Activated CD4-positive, alpha-beta T cell treated with anti-CD3 and anti-CD28 coated beads for 24 hours (primary cell): Measurements from ENCODE around the gene TLE3.

Experiments
- DNase-seq, 2 donors: peaks; one replicate each; pipeline ENCODE4 v3.0.0-alpha.2; 2020; ENCODE audit warnings: low read depth in 2 of 2

TLE3 gene

DNA sequence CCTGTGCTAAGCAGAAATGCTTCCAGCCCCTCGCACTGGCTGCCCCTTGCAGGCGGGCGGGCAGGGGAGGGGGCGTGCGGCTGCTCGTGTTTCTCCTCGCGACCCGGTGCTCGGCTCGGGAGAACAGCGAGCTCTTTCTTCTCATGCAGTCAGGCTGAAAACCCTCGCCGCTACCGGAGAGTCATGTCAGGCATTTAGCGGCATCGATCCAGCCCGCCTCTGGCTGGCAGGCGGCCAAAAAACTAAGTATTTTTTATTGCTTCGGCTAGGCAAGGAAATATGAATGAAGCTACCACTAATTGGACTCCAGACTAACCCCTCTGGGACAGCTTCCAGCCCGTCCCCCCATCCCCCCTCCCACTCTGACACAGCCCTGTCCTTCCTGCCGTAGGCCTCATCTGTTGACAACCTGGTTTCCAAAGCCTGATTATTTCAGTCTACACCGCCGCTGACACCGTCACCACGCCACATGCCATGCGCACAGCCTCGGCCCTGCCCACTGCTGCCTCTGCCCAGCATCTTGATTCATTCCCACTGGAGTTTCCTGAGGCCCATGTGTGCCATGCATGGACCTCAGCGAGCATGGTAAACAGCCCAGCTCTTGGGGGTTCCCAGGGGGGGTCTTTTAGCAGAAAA lies 35.3 kb downstream of the TLE3 start:
- no peak for DNase-seq

DNA sequence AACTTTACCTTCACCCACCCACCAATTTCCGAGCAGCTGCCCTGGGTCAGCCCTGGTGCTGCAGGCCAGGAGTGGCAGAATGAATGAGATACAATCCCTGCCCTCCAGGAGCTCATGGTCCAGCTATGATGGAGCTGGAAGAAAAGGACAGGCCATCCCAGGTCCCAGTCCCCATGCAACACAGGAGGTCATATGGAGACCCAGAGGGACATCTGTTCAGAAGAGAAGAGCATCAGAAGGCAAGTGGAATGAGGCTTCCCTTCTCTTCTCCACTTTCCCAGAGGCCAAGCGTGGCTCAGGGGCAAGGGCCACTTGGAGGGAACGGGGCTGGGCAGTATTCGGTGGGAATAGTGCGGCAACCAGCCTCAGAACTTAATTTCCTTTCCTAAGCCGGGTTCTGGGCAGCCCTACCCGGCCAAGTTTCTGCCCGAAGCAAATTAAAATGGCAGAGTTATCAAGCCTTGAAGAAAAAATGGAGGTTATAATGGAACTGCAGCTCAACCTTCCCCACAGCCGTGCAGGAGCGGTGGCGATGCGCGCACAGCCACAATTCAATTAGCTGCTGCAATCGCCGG lies 35.9 kb downstream of the TLE3 start:
- DNase-seq, result no peak

- DNase-seq, result no peak
Measured at GRCh38 chr15:70060993-70061305, 36.8 kb downstream of the TLE3 start.

DNA sequence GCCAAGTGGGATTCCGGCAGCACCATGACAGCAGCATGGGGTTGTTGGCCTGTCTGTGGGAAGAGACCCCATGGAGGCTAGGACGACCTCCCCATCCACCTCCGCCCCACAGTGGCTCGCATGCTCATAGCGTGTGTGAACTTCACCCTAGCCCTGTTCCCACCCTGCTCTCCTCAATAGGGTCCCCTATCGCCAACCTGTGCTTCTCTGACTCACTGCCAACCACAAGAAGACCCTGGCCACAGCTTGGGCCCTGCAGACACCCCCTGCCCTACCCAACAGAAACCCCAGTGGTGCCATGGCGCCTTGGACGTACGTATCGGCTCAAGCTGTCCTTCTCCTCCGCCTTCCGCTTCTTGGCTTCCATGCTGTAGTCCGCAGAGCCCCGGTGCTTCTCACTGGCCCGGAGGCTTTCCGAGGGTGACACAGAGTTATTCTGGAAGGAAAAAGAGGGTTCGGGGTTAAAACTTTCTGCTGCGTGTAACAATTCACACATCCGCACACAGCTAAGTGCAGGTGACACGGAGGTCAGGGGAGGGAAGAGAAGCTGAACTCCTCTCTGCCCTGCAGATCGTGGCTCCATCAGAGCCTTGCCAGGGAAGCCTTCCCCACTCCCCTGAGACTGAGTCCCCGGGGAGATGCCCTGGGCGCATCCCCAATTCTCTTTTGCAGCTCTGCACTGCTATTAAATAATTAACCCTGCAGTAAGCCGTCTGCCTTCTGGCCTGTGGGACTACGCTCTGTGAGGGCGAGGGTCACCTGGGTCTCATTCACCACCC lies 37.3 kb downstream of the TLE3 start:
- no peak for DNase-seq

DNA sequence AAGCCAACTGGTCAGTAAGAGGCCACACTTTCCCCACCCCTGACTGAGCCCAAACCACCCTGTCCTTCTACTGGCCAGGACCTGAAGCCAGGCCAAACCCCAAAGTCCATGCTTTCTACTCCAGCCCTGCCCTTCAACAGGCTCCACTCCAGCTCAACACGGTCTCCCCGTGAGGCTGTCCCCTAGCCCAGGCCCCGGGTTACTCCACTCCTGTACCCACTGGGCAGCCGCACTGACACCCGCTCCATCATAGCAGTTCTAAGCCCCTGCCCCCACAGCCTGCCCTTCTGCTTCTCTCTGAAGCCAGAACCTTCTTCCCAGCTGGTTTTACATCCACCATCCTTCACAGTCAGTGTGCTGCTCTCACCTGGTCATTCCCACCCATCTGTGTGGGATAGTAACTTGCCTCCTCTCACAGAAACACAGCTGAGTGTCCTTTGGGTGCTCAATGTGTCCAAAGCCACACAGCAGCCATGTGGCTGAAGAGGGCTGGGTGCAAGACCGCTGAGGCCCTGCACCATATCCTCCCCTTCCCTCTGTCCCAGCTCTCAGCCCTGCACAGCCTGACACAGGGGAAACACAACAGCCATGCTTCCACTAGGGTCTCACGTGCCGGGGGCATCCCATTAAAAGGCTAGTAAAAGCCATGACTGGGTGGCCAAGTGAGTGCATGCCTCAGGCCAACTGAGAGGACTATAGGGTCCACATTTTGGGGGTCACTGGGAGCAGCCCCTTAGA lies 38.1 kb downstream of the TLE3 start:
- DNase-seq, result no peak

DNA sequence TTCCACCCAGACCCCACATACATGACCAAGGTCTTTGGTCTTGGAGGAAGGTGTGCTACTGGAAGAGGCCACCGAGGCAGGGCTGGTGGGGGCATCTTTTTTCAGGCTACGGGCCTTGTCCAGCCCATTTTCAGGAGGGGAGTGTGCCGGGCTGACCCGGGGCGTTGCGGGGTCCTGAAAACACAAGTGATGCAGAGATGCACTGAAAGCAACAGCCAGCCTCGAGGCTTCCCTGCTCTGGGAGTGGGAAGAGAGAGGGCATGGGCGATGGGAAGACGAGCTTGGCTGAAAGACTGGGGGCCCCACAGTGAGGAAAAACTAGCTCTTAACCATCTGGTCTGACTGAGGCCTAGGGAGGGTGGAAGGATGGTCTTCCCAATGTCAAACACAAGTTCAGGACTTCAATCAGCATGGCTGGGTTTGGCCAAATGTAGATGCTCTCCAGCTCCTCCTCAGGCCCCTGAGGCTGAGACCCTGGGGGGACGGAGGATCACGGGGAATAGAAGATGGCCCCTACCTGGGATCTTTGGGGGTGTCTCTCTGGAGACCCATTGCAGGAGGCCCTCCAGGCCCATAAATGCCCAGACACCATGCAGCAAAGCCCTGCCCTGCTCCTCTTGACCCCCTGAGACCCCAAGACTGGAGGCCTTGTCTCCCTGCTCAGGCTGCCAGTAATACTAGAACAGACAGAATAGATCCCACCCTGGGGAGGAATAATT lies 38.9 kb downstream of the TLE3 start:
- no peak for DNase-seq

- DNase-seq, result no peak
Measured at GRCh38 chr15:70057931-70058641, 39.6 kb downstream of the TLE3 start.

DNA sequence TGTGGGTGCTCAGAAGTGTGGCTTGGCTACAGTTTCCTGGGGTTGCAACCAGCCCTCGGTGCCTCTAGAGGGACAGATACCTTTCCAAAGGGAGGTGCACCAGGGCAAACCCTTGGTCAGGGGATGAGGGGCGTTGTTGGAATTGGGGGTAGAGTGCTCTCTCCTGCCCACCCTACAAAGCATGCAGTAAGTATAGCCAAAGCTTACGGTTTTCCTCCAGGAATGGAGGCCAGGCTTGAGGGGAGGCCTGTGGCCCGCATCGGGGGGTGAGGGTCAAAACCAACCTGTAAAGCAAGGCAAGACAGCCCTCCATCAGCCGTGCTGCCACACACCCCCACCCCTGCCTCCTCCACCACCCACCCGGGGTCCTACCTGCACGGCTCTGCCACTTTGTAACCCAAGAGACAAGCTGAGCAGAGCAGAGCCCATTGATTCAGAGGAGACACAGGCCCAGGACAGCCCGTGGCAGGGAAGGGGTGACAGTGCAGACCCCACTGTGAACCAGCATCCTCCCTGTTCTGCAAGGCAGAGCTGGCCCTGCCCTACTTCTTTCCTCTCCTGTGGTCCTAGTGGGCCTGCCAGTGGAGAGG lies 41.5 kb downstream of the TLE3 start:
- DNase-seq, result no peak

- no peak for DNase-seq
Measured at GRCh38 chr15:70055601-70056051, 42.1 kb downstream of the TLE3 start.

- DNase-seq, result no peak
Measured at GRCh38 chr15:70054884-70055387, 42.8 kb downstream of the TLE3 start.

- DNase-seq, result no peak
Measured at GRCh38 chr15:70054366-70054765, 43.4 kb downstream of the TLE3 start.

GRCh38 chr15:70053716-70054229 lies 43.9 kb downstream of the TLE3 start:
- DNase-seq, result no peak

GRCh38 chr15:70053001-70053715 lies 44.6 kb downstream of the TLE3 start:
- no peak for DNase-seq

GRCh38 chr15:70051948-70052633 lies 45.6 kb downstream of the TLE3 start:
- DNase-seq, result no peak

GRCh38 chr15:70050970-70051369 lies 46.7 kb downstream of the TLE3 start:
- DNase-seq, result no peak

DNA sequence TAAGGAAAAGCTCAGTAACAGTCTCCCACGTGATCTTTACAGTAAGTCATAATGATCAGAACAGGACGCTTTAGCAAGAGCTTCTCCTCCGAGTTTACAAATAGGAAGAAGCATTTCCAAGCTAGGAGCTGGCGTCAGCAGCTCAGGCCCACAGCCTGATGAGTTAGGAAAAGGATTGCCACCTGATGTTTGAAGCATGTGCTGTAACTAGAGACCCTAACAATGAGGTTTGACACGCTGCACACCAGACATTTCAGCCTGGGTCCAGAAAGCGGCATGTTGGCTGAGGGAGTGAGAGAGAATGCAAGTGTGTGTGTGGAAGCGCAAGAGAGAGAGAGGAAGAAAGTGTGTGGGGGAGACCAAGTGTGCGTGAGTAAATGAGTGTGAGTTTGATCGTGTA lies 47.3 kb downstream of the TLE3 start:
- DNase-seq, result no peak

DNA sequence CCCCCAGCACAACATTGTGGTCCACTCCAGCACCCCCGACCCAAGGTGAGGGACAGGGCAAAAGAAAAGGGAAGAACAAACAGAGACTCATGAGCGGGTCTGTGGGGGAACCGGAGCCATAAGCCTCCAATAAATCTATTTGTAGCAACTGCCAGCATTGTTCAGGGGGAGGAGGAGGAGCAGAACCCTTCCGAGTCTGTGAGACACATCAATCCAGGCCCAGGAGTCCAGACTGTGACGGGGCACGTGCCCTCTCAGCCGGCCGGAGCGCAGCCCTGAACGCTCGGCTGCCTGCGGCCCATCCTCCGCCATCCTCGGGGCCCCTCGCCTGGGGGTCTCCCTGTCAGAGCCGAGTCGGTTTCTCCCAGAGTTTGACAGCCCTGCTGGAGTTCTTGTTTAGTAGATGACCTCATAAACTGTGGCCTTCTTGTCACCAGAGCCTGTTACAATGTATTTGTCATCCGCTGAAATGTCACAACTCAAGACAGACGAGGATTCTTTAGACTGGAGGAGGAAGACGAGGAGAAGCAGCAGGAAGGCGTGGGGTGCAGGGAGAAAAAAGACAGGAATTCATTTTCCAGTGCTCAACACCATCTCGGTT lies 47.9 kb downstream of the TLE3 start:
- no peak for DNase-seq

- no peak for DNase-seq
Measured at GRCh38 chr15:70048578-70049514, 48.9 kb downstream of the TLE3 start.
